HTERT RPE-1 (cell line): Measurements from ENCODE around the gene TMIE.
"Not testable (repeated sequence)": the region's sequence is repeated elsewhere in the genome, so short reads cannot be mapped to it uniquely, and the experiment has no call there.

Source experiments
- in situ Hi-C: fragments of 300-500 bp; cut with MboI; formaldehyde crosslinking; loops from 4 replicates; pipeline ENCODE4 v1.14.3; 2020; ENCODE audit warnings: low sequenced_read_pairs

Gene TMIE

DNA sequence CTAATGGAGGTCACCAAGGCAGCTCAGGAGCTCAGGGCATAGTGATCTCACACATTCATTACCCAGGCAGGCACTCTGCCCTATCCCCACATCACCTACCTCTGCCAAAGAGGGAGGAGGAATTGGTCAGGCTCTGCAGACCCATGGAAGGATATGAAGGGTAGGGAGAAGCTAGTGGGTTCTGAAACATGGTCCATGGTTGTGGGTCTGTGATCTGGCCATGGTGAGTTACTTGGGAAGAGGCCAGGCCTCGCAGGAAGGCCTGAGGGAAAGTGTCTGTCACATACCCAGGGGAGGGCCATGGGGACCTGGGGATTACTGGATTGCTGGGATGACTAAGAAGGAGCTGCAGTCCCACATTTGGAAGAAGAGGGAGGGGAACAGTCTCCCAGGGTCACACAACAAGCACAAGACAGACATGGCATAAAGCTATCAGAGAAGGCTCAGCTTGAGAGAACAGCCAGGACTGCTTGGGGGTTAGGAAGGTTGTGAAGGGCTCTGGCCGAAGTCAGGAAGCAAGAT, 17.9 kb downstream of the TMIE start:
- in situ Hi-C loops: no loop called here

DNA sequence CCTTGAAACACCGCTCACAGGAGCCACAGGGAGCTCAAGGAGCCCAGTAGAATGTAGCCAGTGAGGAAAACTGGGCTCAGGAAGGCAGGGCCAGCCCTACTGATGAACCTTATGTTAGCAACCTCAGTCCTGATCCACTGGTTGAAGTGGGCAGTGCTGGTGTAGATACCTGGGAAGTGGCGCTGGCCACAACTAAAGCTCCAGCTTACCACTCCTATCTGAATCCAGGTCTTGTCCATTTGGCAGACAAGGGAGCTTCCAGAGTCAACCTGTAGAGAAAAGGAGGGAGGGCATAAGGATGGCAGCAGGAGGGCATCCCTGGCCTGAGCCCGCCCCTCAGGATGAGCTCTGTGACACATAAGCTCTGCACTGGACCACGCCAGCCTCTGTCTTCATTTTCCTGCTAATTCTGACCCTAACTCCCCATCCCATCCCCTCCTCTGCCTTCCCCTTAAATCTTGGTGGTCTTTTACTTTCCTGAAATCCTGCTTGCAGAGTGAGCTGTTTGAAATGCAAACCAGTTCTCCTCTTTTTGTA, 18.6 kb downstream of the TMIE start:
- in situ Hi-C loops: no loop called here

DNA sequence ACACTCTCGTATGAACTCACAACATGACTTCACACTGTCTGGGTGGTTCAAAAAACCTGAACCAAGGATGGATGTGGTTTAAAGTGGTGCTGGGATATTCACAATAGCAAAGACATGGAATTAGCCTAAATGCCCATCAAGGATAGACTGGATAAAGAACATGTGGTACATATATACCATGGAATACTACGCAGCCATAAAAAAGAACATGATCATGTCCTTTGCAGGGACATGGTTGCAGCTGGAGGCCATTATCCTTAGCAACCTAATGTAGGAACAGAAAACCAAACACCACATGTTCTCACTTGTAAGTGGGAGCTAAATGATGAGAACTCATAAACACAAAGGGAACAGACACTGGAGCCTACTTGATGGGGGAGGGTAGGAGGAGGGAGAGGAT, 19.8 kb downstream of the TMIE start:
- in situ Hi-C loops: no loop called here

DNA sequence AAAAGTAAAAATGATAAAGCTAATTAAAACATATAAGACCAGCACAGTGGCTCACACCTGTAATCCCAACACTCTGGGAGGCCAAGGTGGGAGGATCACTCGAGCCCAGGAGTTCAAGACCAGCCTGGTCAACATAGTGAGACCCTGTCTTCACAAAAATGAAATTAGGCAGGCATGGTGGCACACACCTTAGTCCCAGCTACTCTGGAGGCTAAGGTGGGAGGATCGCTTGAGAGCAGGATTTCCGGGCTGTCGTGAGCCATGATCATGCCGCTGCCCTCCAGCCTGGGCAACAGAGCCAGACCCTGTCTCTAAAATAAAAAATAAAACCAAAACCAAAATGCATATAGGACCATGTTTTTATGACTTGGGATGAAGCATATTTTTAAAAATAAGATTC, 21.3 kb downstream of the TMIE start:
- in situ Hi-C loops: no loop called here

DNA sequence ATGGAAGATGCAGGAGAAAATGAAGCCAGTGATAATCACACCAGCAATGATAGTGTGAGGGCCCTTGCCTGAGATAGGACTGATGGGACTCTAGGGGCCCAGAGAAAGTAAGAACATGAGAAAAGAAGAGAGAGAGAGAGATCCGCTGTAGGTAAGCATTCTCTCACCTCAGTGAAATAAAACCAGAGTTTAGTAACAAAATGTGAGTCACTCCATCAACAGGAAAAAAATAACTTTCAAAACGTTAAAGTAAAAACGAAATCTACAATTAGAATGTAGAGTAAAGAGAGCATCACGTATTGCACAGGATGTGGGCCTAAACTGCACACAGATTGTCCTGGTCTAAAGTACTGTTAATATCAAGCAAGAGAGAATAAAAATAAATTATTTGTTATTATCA, 23.2 kb downstream of the TMIE start:
- in situ Hi-C loops: no loop called here

DNA sequence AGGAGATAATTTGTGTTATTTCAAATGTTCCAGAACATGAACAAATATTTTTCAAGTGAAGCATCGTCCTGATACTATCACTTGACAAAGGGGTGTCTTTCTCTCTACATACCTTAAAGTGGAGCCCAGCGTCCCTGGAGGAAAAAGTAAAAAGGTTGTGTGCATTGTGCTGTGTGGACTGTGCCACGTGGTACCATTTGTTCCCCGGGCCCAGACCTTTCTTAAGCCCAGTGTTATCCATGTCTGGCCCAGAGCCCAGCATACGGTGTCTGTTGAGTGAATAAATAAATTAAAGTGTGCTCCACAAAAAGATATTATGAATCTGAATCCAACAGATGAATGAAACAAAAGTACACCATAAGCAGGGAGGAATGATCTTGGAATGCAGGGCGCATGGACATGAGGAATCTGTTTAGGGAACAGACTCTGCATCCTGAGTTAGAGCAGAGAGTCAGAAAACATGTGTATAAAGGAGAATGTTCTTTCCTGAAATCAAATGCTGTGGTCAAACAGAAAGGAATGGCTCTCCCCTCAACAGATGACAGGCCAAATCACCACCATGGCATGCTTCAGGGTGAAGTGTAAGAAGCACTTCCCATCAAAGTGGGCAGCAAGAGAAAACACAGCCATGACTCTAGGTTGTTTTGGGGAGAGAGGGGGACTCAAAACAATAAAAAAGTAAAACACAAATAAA, 24.6 kb downstream of the TMIE start:
- in situ Hi-C loops: no loop called here

DNA sequence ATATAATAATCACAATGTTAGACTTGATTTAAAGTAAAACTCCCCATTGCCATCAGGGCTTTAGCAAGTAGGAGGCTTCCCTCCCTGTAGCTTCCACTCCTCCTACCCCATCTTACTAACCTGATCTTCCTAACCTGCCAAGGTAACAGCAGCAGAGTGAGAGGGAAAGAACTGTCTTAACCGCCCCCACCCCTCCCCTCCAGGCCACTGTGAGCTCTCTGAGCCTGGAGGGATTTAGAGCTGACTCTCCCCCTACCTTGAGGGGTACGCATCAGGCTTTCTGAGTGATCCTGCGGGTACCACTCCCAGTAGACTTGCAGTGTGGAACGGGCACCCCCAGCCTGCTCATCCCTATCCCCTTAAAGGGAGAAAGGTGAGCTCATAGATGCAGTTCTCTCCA, 27.8 kb downstream of the TMIE start:
- in situ Hi-C loops: no loop called here

DNA sequence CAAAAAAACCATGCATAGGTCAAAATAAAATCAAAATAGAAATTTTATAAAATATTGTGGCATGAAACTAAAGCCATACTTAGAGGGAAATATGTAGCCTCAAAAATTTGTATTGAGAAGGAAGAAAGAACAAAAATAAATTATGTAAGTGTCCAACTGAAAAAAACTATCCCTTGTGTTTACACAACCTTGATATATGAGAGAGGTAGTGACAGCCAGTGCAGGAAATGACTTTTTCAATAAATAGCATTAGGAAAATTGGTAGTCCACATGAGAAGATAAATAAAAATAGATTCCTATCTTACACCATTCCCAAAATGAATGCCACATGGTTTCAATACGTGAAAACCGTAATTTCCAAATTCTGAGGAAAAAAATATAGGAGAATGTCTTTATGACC, 29.6 kb downstream of the TMIE start:
- in situ Hi-C loops: no loop called here

DNA sequence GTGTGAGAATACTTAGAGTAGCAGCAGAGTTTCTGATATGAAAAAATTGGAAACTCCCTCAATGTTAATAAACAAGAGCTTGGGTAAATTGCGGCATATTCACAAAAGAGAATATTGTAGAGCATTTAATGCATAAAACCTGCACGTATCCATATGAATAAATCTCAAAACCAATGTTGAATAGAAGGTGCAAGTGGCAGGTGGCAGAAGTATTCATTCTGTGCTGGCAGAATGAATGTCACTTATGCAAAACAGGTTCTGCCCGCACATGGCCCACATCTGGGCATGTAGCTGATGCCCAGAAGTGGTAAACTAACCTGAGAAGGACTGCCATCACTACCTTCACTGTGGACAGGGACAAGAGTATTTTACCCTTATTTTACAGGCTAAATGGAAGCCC, 30.6 kb downstream of the TMIE start:
- in situ Hi-C loops: no loop called here

DNA sequence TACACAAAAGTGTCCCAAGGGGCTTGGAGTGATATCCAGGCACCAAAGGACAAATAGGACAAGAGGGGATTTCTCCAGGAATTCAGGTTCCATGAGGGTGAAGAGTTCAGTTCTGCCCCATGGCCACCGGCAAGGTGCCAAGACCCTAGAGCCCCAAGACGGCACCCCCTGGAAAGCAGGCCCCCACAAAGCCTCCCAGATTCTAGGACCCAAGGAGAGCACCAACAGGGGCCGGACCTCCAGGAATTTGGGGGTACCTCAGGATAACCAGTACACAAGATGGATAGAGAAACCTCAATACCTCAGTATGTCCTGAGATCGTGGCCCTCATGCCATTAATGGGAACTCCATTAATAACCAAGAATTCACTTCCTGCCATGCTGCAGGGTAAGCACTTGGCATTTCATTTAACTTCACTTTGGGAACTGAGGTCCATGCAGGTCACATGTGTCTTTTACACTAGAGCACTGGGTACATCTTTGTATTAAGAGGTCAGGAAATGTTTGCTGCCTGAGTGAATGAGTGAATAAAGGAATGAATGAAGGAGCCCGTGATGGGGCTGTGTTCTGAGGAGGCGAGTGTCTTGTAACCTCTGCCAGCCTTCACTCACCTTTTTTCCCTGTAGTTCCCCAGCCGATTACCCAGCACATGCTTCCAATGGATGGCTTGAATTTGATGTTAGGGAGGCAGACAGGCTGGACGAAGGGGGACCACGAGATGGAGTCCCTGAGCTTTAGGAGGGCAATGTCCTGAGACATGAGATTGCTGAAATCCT, 32.0 kb downstream of the TMIE start:
- in situ Hi-C loops: no loop called here

DNA sequence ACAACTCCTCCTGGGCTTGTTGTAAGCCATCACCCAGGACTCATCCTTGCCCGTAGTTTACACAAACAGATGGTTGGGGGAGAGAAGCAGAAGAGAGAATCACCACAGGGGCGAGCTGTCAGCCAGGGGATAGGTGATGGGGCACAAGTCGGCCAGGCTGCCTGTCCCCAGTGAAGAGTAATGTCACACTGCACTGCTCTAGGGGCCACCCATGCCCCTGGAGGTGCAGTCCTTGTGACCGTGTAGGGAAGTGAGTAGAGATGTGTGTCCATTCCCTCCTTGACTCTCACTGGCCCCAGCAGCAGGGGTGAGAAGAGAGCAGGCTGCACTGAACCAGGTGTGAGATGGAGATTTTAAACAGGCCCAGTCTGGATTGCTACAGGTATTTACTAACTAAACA, 33.6 kb downstream of the TMIE start:
- in situ Hi-C loops: no loop called here

DNA sequence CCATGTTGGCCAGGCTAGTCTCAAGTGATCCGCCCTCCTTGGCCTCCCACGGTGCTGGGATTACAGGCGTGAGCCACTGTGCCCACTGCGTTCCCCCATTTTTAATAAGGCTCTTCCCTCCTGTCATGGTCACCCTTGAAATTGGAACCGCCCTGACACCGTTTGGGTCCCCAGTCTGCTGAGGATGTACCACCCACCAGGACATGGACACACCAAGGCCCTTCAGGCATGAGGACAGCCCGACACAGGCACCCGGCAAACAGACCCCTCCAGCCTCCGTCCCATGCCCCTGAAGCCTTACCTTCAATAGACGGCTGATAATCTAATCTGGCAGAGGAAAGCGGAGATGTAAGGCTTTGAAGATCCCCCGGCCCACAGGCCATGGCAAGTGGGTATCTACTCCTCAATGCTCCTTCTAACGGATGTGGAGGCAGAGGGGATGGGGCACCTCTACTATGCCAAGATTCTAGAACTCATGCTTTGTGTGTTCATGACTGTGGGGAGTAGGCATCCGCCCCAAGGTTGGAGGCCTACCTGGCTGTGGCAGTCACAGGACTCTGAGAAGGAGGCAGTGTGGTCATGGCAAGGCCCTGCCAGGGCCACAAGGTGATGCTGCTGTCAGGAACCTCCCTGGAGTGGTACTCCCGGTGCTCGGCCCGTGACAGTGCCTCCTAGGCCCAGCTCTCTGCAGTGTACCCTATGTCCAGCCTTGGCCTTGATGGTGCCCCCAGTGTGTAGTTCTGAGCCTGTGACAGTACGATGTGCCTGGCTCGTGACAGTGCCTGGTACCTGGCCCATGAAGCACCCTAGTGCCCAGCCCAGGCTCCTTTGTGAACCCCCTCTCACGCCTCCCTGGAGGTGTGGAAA, 35.0 kb downstream of the TMIE start:
- in situ Hi-C loops: no loop called here

DNA sequence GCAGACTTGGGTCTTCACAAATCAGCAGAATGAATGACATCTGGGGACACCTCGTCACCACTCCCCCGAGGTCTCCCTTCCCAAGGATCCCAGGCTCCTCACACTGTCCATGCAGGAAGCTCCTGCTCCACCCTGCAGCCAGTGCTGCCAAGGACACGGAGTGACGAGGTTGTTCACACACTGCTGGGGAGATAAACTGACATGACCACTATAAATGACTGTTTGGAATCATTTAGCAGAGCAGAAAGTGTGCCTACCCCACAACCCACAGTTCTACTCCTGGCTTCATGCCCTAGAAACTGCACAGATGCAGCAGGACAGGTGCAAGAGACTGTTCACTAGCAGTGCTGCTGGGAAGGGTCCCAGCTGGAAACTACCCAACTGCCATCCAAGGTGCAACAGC, 36.1 kb downstream of the TMIE start:
- in situ Hi-C loops: no loop called here

DNA sequence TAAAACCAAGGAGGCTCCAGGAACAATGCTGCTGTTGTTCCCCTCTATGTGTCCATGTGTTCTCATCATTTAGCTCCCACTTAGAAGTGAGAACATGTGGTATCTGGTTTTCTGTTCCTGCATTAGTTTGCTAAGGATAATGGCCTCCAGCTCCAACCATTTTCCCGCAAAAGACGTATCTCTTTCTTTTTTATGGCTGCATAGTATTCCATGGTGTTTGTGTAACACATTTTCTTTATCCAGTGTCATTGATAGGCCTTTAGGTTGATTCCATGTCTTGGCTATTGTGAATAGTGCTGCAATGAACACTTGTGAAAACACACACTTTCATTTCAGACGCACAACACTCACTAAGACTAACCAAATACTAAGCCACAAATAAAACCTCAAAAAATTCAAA, 38.4 kb downstream of the TMIE start:
- in situ Hi-C loops: not testable (repeated sequence)

DNA sequence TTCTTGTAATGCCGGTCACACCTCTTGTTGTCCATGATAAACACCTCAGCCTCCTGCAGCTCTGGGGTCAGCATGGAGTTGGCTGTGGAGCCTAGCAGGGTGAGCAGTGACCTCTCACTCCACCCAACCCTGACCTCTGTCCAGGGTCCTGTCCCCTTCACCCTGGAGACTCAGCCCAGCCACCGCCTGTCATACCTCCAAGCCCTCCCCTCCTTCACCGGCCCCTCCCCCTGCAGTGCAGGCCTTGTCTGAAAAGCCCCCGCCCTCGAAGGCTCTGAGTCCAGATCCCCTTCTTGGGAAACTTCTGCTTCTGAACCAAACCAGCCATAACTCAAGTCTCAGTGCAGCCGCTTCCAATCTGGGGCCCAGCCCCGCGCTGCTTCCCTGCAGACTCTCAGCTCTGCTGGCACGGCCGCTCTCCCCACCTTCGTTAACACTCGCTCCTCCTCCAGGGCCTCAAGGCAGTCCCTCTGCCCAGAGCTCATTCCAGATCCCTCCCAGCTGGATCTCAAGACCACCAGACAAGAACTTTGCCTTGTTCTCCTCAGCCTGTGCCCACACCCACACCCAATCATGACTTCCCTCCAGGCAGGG, 41.9 kb downstream of the TMIE start:
- in situ Hi-C loops: no loop called here

DNA sequence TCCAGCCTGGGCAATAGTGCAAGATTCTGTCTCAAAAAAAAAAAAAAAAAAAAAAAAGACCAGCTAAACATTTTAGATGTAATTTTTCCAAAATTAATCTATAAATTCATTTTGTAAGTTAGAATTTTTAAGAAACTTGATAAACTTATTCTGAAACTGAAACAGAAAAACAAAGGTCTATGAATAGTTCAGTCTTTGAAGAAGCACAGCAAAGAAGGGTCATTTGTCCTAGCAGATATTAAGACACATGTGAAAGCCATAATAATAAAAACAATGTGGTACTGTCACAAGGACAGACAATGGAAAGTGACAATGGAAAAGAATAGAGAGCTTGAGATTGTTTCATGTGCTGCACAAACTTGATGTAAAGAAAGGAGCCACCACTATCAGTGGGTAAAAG, 45.5 kb downstream of the TMIE start:
- in situ Hi-C loops: no loop called here

DNA sequence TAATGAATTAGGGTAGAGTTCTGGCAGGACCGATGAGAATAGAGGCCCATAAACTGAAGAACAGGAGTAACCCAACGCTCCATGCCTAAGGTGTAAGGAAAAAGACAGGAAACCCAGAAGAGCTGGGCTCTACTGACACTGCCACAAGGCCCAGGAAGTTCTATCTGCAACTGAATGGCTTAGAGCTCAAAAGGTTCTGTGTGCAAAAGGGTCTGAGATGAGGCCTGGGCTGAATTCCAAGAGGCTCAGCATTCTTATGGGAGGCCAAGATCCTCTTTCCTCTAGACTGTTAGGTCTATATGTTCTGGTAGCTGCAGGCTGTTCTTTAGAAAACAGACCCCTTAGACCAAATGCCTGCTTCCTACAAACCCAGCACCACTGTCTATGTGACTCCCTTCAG, 47.0 kb downstream of the TMIE start:
- in situ Hi-C loops: no loop called here

DNA sequence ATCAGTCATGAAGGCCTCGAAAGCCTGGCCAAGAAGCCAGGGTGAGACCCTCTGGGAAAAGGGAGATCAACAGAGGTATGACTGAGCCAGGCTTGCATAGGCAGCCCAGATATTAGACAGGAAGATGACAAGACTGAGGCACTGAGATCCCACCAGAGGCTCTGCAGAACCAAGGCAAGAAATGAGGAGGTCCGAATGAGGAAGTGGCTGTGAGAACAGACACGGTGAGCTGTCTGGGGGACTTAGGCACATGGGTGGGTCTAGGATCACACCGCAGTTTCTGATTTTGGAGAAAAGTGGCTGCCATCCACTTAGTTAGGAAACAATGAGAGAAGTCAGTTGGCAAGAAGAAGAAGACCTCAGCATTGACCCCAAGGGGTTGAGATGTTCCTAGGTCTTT, 47.9 kb downstream of the TMIE start:
- in situ Hi-C loops: no loop called here

DNA sequence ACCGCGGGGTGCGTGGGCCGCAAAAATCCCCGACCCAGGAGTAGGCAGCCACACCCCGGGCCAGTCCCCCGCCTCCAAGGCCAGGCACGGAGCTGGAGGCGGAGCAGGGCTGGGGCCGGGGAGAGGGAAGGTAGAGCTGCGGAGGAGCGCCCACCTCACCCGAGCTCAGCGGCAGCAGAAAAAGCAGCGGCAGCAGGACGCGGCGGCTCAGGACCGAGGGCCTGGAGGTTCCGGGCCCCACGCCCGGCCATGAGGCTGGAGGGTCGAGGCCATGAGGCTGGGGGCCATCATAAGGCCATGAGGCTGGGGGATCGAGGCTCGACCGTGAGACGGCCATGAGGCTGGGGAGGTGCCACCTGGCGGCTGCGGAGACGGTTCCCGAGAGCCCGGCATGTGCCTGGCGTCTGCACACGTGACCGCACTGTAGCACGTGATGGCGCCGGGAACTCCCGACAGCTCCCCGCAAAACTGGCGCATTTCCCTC, 49.4 kb downstream of the TMIE start:
- in situ Hi-C loops: no loop called here

DNA sequence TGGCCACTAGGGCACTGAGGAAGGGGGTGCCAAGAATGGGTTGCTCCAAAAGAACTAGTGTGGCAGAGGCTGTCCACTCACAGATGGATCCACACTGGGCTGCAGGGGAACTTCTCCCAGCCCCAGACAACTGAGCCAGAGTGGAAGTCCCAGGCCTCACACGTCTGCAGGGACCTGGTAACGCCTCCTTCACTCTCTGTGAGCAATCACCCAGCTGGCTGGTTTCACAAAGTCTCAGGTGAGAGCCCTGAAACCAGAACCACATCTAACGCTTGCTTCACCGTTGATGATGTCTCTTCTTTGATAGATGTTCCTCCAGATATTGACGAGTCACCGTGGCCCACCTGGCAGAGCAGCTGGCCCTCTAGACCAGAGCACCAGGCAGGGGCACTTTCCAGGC, 51.9 kb downstream of the TMIE start:
- in situ Hi-C loops: not testable (repeated sequence)

DNA sequence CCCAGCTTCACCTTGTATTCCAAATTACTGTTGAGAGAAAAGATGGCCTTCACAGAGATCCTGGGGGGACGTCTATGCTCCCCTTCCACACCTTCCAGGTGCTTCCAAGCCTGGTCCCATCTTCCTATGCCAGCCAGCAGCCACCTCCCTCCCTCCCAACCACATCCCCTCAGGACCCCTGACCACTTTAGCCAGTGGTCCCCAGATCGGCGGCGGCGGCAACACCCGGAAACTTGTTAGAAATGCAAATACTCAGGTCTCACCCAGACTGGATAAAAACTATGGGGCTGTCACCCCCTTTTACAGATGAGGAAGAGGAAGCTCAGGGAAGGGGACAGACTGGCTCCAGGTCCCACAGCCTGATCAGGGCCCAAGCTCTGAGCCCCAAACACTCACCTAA, 54.5 kb downstream of the TMIE start:
- in situ Hi-C loops: no loop called here
